Endothelial cell of umbilical vein (primary cell): Measurements from ENCODE around the gene GH1. TPM values are rescaled to one million over a fixed set of nuclear protein-coding genes. Genes with fewer than 3 reads are reported as not detected.

ENCODE experiments used
- BruUV-seq: library from RNA; stranded (reverse); fragments of 400-500 nt; replicated peaks from 2 replicates; lab custom pipeline; 2021; lab: Mats Ljungman, UMichigan
- CTCF ChIA-PET: fragments of 300-600, 350-600 bp; sonication (Branson Sonifier 250); formaldehyde crosslinking; loops from one replicate; lab custom pipeline; 2021; ENCODE audit warnings: antibody characterized with exemption, inconsistent platforms; lab: Charles Lee
- POLR2A ChIA-PET: fragments of 300-600, 350-600 bp; sonication (Branson Sonifier 250); formaldehyde crosslinking; loops from one replicate; lab custom pipeline; 2021; ENCODE audit warnings: antibody characterized with exemption, inconsistent platforms; lab: Charles Lee
- DNase-seq: peaks from one replicate; pipeline ENCODE4 v3.0.0-alpha.2; 2011; ENCODE audit warnings: low read depth, low spot score
- FAIRE-seq: peaks from 2 replicates; lab custom pipeline; 2011; peaks lifted over from hg19 to GRCh38; lab: Jason Lieb, UNC
- H2AFZ ChIP-seq: 2 replicates; pipeline ENCODE4 v1.6.0; 2012; ENCODE audit warnings: low read depth, low read length, control low read depth, inconsistent platforms
- H3K27ac ChIP-seq: 2 replicates; pipeline ENCODE4 v1.5.1; 2011; ENCODE audit warnings: low read depth, mild to moderate bottlenecking, control low read depth, low read length, moderate library complexity; ENCODE audit not compliant: insufficient read depth
- H3K27me3 ChIP-seq, 2 experiments: 2 replicates each; pipeline versions ENCODE4 v1.6.0 to v1.6.1; 2011; ENCODE audit warnings: low read length in 2 of 2, mixed read lengths in 1 of 2; ENCODE audit not compliant: control insufficient read depth in 2 of 2, insufficient read depth in 2 of 2
- H3K36me3 ChIP-seq, 2 experiments: 2 replicates in 1 of 2; 3 replicates in 1 of 2; pipeline ENCODE4 v1.5.1; 2011; ENCODE audit warnings: low read length in 2 of 2, mild to moderate bottlenecking in 1 of 2, moderate library complexity in 1 of 2; ENCODE audit not compliant: control insufficient read depth in 2 of 2, insufficient read depth in 2 of 2; ENCODE audit errors: extremely low read depth in 1 of 2
- H3K4me1 ChIP-seq: 3 replicates; pipeline ENCODE4 v1.5.1; 2011; ENCODE audit warnings: mild to moderate bottlenecking, low read length; ENCODE audit not compliant: control insufficient read depth, insufficient read depth; ENCODE audit errors: extremely low read depth
- H3K4me2 ChIP-seq: 2 replicates; pipeline ENCODE4 v1.6.1; 2011; ENCODE audit warnings: low read length, control low read depth, mixed read lengths; ENCODE audit not compliant: insufficient read depth
- H3K4me3 ChIP-seq, 3 experiments: fragments of 200-600 bp in 1 of 3; sonication (generic), shearing (Covaris generic) in 1 of 3; replicated peaks in 1 of 3; 2 replicates each; pipeline ENCODE4 v1.5.1; 2011 to 2016; ENCODE audit warnings: control low read depth in 3 of 3, low read length in 3 of 3, mild to moderate bottlenecking in 2 of 3, inconsistent platforms in 1 of 3, low read depth in 1 of 3, moderate library complexity in 1 of 3; ENCODE audit not compliant: insufficient read depth in 1 of 3
- H3K79me2 ChIP-seq: 2 replicates; pipeline ENCODE4 v1.6.0; 2012; ENCODE audit warnings: low read length, inconsistent platforms; ENCODE audit not compliant: control insufficient read depth, insufficient read depth
- H3K9ac ChIP-seq: replicated peaks from 2 replicates; pipeline ENCODE3; 2011; ENCODE audit warnings: low read length, control low read depth; ENCODE audit not compliant: insufficient read depth; ENCODE audit errors: extremely low read depth
- H3K9me1 ChIP-seq: replicated peaks from 3 replicates; pipeline ENCODE4 v1.6.0; 2011; ENCODE audit warnings: mild to moderate bottlenecking, low read length; ENCODE audit not compliant: control insufficient read depth, insufficient read depth; ENCODE audit errors: extremely low read depth
- H3K9me3 ChIP-seq: replicated peaks from 2 replicates; pipeline ENCODE4 v1.5.1; 2012; ENCODE audit warnings: low read length, inconsistent platforms; ENCODE audit not compliant: control insufficient read depth, insufficient read depth
- H4K20me1 ChIP-seq: replicated peaks from 2 replicates; pipeline ENCODE3; 2011; ENCODE audit warnings: mild to moderate bottlenecking, low read length; ENCODE audit not compliant: control insufficient read depth, insufficient read depth; ENCODE audit errors: extremely low read depth
- CTCF ChIP-seq, 2 donors: IDR thresholded peaks; 1 replicate in 1 of 2; 2 replicates in 1 of 2; pipeline ENCODE4 v1.5.1; 2011; ENCODE audit warnings: low read length in 2 of 2, mild to moderate bottlenecking in 2 of 2, moderate library complexity in 2 of 2, control low read depth in 1 of 2, inconsistent platforms in 1 of 2, low read depth in 1 of 2; ENCODE audit not compliant: insufficient read depth in 1 of 2; ENCODE audit errors: extremely low read depth in 1 of 2
- EZH2 ChIP-seq: IDR thresholded peaks from 2 replicates; pipeline ENCODE4 v1.6.1; 2012; ENCODE audit warnings: borderline replicate concordance, low read depth, mild to moderate bottlenecking, moderate library complexity, low read length, inconsistent platforms; ENCODE audit not compliant: severe bottlenecking
- FOS ChIP-seq: IDR thresholded peaks from 2 replicates; pipeline ENCODE4 v1.6.1; 2011; ENCODE audit warnings: mild to moderate bottlenecking, low read length, moderate library complexity, borderline replicate concordance; ENCODE audit not compliant: insufficient read depth
- GATA2 ChIP-seq: IDR thresholded peaks from 2 replicates; pipeline ENCODE4 v1.7.0; 2011; ENCODE audit warnings: low read depth, mild to moderate bottlenecking, moderate library complexity, mixed read lengths, low read length; ENCODE audit not compliant: insufficient read length, insufficient read depth
- JUN ChIP-seq: IDR thresholded peaks from 2 replicates; pipeline ENCODE4 v1.6.1; 2011; ENCODE audit warnings: borderline replicate concordance, low read depth; ENCODE audit not compliant: insufficient read length, insufficient read depth
- MAX ChIP-seq: IDR thresholded peaks from 2 replicates; pipeline ENCODE4 v1.6.1; 2011; ENCODE audit not compliant: insufficient read depth, insufficient read length
- MYC ChIP-seq: IDR thresholded peaks from one replicate; pipeline ENCODE4 v1.6.1; 2011; ENCODE audit warnings: mild to moderate bottlenecking, low read depth, low read length
- POLR2A ChIP-seq: IDR thresholded peaks from 2 replicates; pipeline ENCODE4 v1.6.1; 2012; ENCODE audit warnings: low read depth, mild to moderate bottlenecking, control low read depth, low read length
- POLR2AphosphoS5 ChIP-seq: IDR thresholded peaks from 2 replicates; pipeline ENCODE4 v1.6.1; 2012; ENCODE audit warnings: low read depth, mild to moderate bottlenecking, control low read depth, low read length, moderate library complexity; ENCODE audit not compliant: insufficient read depth
- dilution Hi-C: fragments of 300-500 bp; cut with MboI; formaldehyde crosslinking; loops from one replicate; pipeline ENCODE4 v1.15.0; 2019; ENCODE audit warnings: low sequenced_read_pairs; ENCODE audit not compliant: extremely low pct_ligation_motif_present
- intact Hi-C: fragments of 100-400 bp; cut with micrococcal nuclease; formaldehyde crosslinking; loops from one replicate; pipeline ENCODE4 v1.10.0; 2022
- polyA plus RNA-seq, 4 experiments: library from polyadenylated mRNA; depleted of rRNA in 3 of 4; stranded (reverse) in 3 of 4; unstranded in 1 of 4; fragments of >200 nt; gene quantifications; 2 replicates each; pipeline versions ENCODE4 v1.2.1 to v1.2.3, GENCODE V29; 2011 to 2012; ENCODE audit warnings: missing spikeins in 1 of 4
- total RNA-seq: library from RNA; stranded (reverse); gene quantifications from 2 replicates; pipeline ENCODE4 v1.2.3, GENCODE V29; 2021

GH1 gene
- total and polyA plus RNA-seq, 2 donors (not counting 3 experiments of a cell fraction or from before 2014, with no cell fraction given), result not detected

DNA sequence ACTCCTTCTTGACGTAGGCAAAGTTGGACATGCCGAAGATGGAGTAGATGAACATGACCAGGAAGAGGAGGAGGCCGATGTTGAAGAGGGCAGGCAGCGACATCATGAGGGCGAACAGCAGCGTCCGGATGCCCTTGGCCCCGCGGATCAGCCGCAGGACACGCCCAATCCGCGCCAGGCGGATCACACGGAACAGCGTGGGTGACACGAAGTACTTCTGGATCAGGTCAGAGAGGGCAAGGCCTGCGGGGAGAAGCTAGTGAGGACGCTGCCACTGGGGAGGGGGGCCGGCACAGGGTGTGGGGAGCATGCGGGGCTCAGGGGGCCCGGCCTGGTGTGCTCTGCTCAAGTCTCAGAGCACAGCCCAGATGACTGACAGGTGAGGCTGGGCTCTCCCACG lies 23.1 kb upstream of the GH1 start:
- Histone ChIP-seq H3K9me1 (no peaks in the 10 kb centered on the region), H3K4me3 (no peak overlapping the region), H3K79me2 (no peaks in the 10 kb centered on the region), H3K27ac (no peak overlapping the region), H2AFZ (no peak overlapping the region), H3K36me3 (no peaks in the 10 kb centered on the region), H3K4me2 (no peak overlapping the region), H3K27me3 (no peaks in the 10 kb centered on the region), H4K20me1 (no peaks in the 10 kb centered on the region), H3K9ac (no peak overlapping the region), H3K9me3 (no peaks in the 10 kb centered on the region), H3K4me1 (no peaks in the 10 kb centered on the region)
- DNase-seq, result no peak
- BruUV-seq, result no TSS peak
- FAIRE-seq, result no peak
- intact Hi-C loops, result no loop called here
- CTCF ChIA-PET, result no interaction called here
- POLR2A ChIA-PET, result no interaction called here
- no peak for TF ChIP-seq MYC
- no peak for TF ChIP-seq POLR2AphosphoS5
- TF ChIP-seq FOS, result no peak
- dilution Hi-C loops, result no loop called here

- POLR2A ChIA-PET, result no interaction called here
- H3K4me3 ChIP-seq, result no peak overlapping the region
- no peak for FAIRE-seq
Measured at GRCh38 chr17:63941162-63941561, 22.5 kb upstream of the GH1 start.

More at GRCh38 chr17:63941162-63941561, 22.5 kb upstream of the GH1 start:
- Histone ChIP-seq H3K4me2 (no peak overlapping the region), H3K27me3 (no peaks in the 10 kb centered on the region), H3K9ac (no peak overlapping the region), H4K20me1 (no peaks in the 10 kb centered on the region), H3K9me1 (no peaks in the 10 kb centered on the region), H2AFZ (no peak overlapping the region), H3K79me2 (no peaks in the 10 kb centered on the region), H3K36me3 (no peaks in the 10 kb centered on the region), H3K9me3 (no peaks in the 10 kb centered on the region), H3K27ac (no peak overlapping the region), H3K4me1 (no peaks in the 10 kb centered on the region)
- BruUV-seq, result no TSS peak
- DNase-seq, result no peak
- intact Hi-C loops, result no loop called here
- CTCF ChIA-PET, result interaction anchor here (1.9 kb wide), 1 partner anchor 22 kb away, joined by 9 read pairs; the partner anchor contains the start of gene GH1
- dilution Hi-C loops, result no loop called here
- no peak for TF ChIP-seq GATA2
- TF ChIP-seq MAX, result no peak
- no peak for TF ChIP-seq FOS
- no peak for TF ChIP-seq JUN
- TF ChIP-seq MYC, result no peak
- no peak for TF ChIP-seq POLR2A
- TF ChIP-seq EZH2, result no peak
- TF ChIP-seq POLR2AphosphoS5, result no peak
- TF ChIP-seq CTCF (IDR thresholded peaks at IDR 0.05; ENCODE audit: extremely low read depth in 1 of 2, insufficient read depth in 1 of 2, low read depth in 1 of 2, low read length in 2 of 2), result no peak
